DND-41 (cell line): ENCODE data around the gene HTRA3.
"Not testable (repeated sequence)": the region's sequence is repeated elsewhere in the genome, so short reads cannot be mapped to it uniquely, and the experiment has no call there.

ENCODE experiments used
- ATAC-seq: fragments of 200-7000 bp; cut with Tn5 transposase; 3 replicates; pipeline ENCODE4 v1.9.1; 2021; ENCODE audit warnings: low read depth; ENCODE audit not compliant: insufficient read depth
- DNase-seq: peaks from one replicate; pipeline ENCODE4 v3.0.0-alpha.2; 2020
- H2AFZ ChIP-seq: 2 replicates; pipeline ENCODE4 v1.6.0; 2012; ENCODE audit warnings: low read depth, low read length
- H3K27ac ChIP-seq: 2 replicates; pipeline ENCODE4 v1.5.1; 2012; ENCODE audit warnings: low read length, inconsistent platforms
- H3K27me3 ChIP-seq: fragments of 200-600 bp; sonication (generic); 2 replicates; pipeline ENCODE4 v1.6.0; 2012; ENCODE audit warnings: low read length, mild to moderate bottlenecking, inconsistent platforms; ENCODE audit not compliant: insufficient read depth, poor library complexity
- H3K36me3 ChIP-seq: 2 replicates; pipeline ENCODE4 v1.5.1; 2012; ENCODE audit warnings: low read length, inconsistent platforms; ENCODE audit not compliant: insufficient read depth
- H3K4me1 ChIP-seq: 2 replicates; pipeline ENCODE4 v1.5.1; 2012; ENCODE audit warnings: mild to moderate bottlenecking, low read length; ENCODE audit not compliant: insufficient read depth
- H3K4me2 ChIP-seq: 2 replicates; pipeline ENCODE4 v1.6.0; 2012; ENCODE audit warnings: mild to moderate bottlenecking, moderate library complexity, low read length, inconsistent platforms; ENCODE audit not compliant: insufficient read depth
- H3K4me3 ChIP-seq, 2 experiments: fragments of 200-600 bp in 1 of 2; shearing (Covaris generic) in 1 of 2; 2 replicates each; pipeline ENCODE4 v1.5.1; 2012 to 2016; ENCODE audit warnings: inconsistent platforms in 2 of 2, low read length in 2 of 2, mild to moderate bottlenecking in 2 of 2, low read depth in 1 of 2, moderate library complexity in 1 of 2
- H3K79me2 ChIP-seq: 2 replicates; pipeline ENCODE4 v1.6.0; 2012; ENCODE audit warnings: low read length, inconsistent platforms; ENCODE audit not compliant: insufficient read depth
- H3K9ac ChIP-seq: 2 replicates; pipeline ENCODE4 v1.6.0; 2012; ENCODE audit warnings: low read depth, mild to moderate bottlenecking, inconsistent platforms, low read length, moderate library complexity
- H3K9me3 ChIP-seq: 2 replicates; pipeline ENCODE4 v1.5.1; 2012; ENCODE audit warnings: low read length, moderate library complexity, mild to moderate bottlenecking, inconsistent platforms; ENCODE audit not compliant: insufficient read depth, severe bottlenecking
- H4K20me1 ChIP-seq: 2 replicates; pipeline ENCODE4 v1.6.0; 2012; ENCODE audit warnings: low read length; ENCODE audit not compliant: insufficient read depth
- CTCF ChIP-seq: IDR thresholded peaks from 2 replicates; pipeline ENCODE4 v1.5.1; 2012; ENCODE audit warnings: borderline replicate concordance, low read length, moderate library complexity, mild to moderate bottlenecking; ENCODE audit not compliant: poor library complexity, severe bottlenecking; ENCODE audit errors: extremely low read depth
- EZH2 ChIP-seq: IDR thresholded peaks from 3 replicates; pipeline ENCODE4 v1.6.1; 2012; ENCODE audit warnings: borderline replicate concordance, low read depth, mild to moderate bottlenecking, moderate library complexity, low read length, inconsistent platforms; ENCODE audit not compliant: severe bottlenecking

HTRA3 gene

DNA sequence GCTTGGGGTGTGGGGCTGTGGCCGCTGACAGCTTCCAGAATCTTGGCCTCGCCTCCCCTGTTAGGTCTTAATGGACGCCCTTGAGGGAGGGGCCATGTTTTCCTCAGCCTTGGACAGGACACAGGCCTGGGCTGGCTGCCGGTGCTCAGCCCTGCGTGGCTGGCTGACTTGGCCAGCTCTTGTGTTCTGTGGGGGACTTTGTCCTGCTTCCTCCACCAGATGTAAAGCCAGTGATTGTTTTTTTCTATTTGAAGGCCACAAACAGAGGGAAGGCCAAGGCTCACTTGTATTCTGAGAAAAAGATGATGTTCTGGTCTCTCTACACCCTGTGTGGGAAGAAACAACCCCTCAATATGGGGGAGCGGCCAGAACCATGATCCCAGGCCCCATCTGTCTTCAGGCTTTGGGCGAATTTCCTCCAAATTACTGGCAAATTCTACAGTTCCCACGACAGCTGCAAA, 71.3 kb downstream of the HTRA3 start:
- no peaks in the 10 kb centered on the region for H3K79me2 ChIP-seq
- no peak overlapping the region for H3K4me3 ChIP-seq
- H3K4me1 ChIP-seq, result no peaks in the 10 kb centered on the region
- no peak for TF ChIP-seq CTCF
- no peak for TF ChIP-seq EZH2
- H3K27me3 ChIP-seq, result no peaks in the 10 kb centered on the region
- H3K9me3 ChIP-seq, result peaks cover 8% of the 10 kb centered on the region
- DNase-seq (no peak), ATAC-seq (no peak)
- no peak overlapping the region for H3K27ac ChIP-seq
- H4K20me1 ChIP-seq, result no peaks in the 10 kb centered on the region
- H3K4me2 ChIP-seq, result no peak overlapping the region
- H3K36me3 ChIP-seq, result no peaks in the 10 kb centered on the region
- no peak overlapping the region for H2AFZ ChIP-seq
- H3K9ac ChIP-seq, result no peak overlapping the region

GRCh38 chr4:8341281-8341680, 71.7 kb downstream of the HTRA3 start:
- not testable (repeated sequence) for ATAC-seq

GRCh38 chr4:8341691-8342090, 72.1 kb downstream of the HTRA3 start:
- ATAC-seq, result no peak

More at GRCh38 chr4:8341281-8341680, 71.7 kb downstream of the HTRA3 start:
- H3K27ac ChIP-seq, H3K4me2 ChIP-seq, H3K36me3 ChIP-seq, H2AFZ ChIP-seq, H3K79me2 ChIP-seq, H3K27me3 ChIP-seq, H3K9me3 ChIP-seq, H3K4me1 ChIP-seq, DNase-seq, H3K9ac ChIP-seq, H4K20me1 ChIP-seq, H3K4me3 ChIP-seq: not testable (repeated sequence)

More at GRCh38 chr4:8341691-8342090, 72.1 kb downstream of the HTRA3 start:
- no peaks in the 10 kb centered on the region for H3K27me3 ChIP-seq
- H3K9ac ChIP-seq, result no peak overlapping the region
- H3K4me1 ChIP-seq, result no peaks in the 10 kb centered on the region
- H3K79me2 ChIP-seq, result no peaks in the 10 kb centered on the region
- H4K20me1 ChIP-seq, result no peaks in the 10 kb centered on the region; the same call in 1 of the 2 replicates
- H3K9me3 ChIP-seq, result peaks cover 2% of the 10 kb centered on the region
- H3K36me3 ChIP-seq, result no peaks in the 10 kb centered on the region
- H3K4me3 ChIP-seq, result no peak overlapping the region
- no peak overlapping the region for H2AFZ ChIP-seq
- no peak for DNase-seq
- no peak overlapping the region for H3K4me2 ChIP-seq
- no peak overlapping the region for H3K27ac ChIP-seq
- TF ChIP-seq EZH2 (no peak), CTCF (no peak)
